AG09319 (cell line): ENCODE measurements around the gene TINAGL1.

ENCODE experiments used
- DNase-seq: peaks from one replicate; pipeline ENCODE4 v3.0.0-alpha.2; 2010; ENCODE audit warnings: low read depth; ENCODE audit errors: extremely low read depth
- CTCF ChIP-seq: IDR thresholded peaks from 2 replicates; pipeline ENCODE4 v1.5.1; 2011; ENCODE audit warnings: low read depth, mild to moderate bottlenecking, inconsistent platforms, low read length, moderate library complexity

The TINAGL1 gene

GRCh38 chr1:31568895-31569595 lies 7.3 kb upstream of the TINAGL1 start:
- TF ChIP-seq CTCF = no peak
- DNase-seq = no peak

- no peak for DNase-seq
- no peak for TF ChIP-seq CTCF
These were observed 6.6 kb upstream of the TINAGL1 start for GRCh38 chr1:31569596-31570173.

DNA sequence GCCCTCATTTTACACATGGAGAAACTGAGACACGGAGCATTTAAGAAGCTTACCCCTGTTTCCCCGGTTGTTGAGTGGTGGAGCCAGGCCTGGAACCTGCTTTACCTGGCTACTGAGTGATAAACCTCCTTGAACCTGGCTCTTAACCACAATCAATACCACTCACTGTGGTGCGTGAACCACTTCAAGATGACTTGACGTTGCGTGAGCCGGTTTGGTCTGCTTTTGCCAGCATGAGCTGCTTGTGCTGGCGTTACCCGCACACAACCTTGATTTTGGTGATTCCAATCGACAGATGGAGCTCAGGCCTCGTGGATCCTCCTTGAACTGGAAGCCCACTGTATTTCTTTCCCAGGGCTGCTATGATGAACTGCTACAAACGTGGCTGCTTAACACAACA lies 6.1 kb upstream of the TINAGL1 start:
- DNase-seq = no peak
- TF ChIP-seq CTCF = no peak

DNA sequence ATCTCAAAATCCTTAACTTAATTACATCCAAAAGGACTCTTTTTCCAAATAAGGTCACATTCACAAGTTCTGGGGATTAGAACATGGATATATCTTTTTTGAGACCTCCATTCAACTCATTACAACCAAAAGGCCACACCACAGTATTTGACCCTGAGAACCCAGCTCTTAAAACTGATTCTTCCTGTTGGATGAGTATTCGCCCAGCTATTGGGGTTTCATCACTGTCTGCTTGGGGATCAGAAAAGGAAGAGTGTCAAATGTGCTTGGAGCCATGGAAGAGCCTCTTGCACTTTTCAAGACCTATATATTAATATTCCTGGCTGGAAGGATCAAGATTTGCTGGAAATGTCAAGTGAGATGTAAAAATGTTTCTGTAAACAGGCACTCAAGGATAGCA lies 5.4 kb upstream of the TINAGL1 start:
- TF ChIP-seq CTCF = no peak
- DNase-seq = no peak

DNA sequence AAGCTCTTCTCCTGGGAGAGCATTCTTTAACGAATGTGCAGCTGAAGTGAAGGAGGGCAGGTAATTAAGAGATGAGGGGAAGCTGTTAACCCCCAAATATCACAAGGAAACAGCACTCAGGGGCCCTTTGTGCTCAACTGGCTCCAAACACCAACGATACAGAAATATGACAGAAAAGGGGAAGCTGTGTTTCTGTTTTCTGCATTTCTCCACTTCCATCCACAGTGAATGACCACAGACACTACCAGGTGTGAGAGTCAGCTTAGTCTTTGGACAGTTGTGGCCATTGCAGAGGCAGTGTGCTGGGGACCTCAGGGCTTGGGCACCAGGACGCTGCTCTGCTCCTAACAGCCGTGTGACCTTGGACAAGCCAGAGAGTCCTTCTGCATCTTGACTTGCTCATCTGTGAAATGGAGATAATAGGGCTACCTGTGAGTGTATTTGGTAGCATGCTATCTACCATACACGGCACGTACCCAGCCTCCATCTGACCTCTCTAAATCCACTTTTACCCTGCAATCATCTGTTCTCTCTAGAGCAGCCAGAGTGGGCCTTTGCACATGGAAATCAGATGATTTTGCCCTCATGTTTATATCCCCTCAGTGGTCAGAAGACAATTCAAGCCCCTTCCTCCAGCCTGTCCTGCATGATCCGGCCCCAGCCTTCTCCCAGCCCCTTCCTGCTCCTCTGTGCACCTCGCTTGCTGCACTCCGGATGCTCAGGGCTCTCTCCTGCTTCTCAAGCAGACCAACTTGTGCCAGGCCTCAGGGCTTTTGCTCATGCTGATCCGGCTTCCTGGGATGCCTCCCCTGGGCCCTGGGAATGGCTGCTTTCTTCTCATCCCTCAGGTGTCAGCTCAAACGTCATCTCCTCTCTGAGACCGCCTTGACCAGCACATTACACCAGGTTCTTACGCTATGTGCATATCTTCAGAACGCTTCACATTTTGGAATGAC lies 4.7 kb upstream of the TINAGL1 start:
- no peak for DNase-seq
- no peak for TF ChIP-seq CTCF

- TF ChIP-seq CTCF = no peak
- no peak for DNase-seq
These were observed 3.8 kb upstream of the TINAGL1 start for GRCh38 chr1:31572323-31573104.
